Astrocyte (in vitro differentiated cells and primary cell): Measurements from ENCODE around the gene PARD3B. TPM values are rescaled to one million over a fixed set of nuclear protein-coding genes. Genes with fewer than 3 reads are reported as not detected.

ENCODE experiments used
- DNase-seq: peaks from one replicate; pipeline ENCODE4 v3.0.0-alpha.2; 2010; ENCODE audit warnings: low read depth
- FAIRE-seq: peaks from 2 replicates; lab custom pipeline; 2011; peaks lifted over from hg19 to GRCh38; lab: Jason Lieb, UNC
- H2AFZ ChIP-seq: 2 replicates; pipeline ENCODE4 v1.6.0; 2012; ENCODE audit warnings: low read depth, low read length, inconsistent platforms
- H3K27ac ChIP-seq: 2 replicates; pipeline ENCODE4 v1.5.1; 2011; ENCODE audit warnings: low read depth, low read length, inconsistent platforms
- H3K27me3 ChIP-seq: 2 replicates; pipeline ENCODE4 v1.6.0; 2011; ENCODE audit warnings: low read length, inconsistent platforms; ENCODE audit not compliant: insufficient read depth
- H3K36me3 ChIP-seq: 2 replicates; pipeline ENCODE4 v1.5.1; 2011; ENCODE audit warnings: low read length, inconsistent platforms; ENCODE audit not compliant: insufficient read depth
- H3K4me1 ChIP-seq: 2 replicates; pipeline ENCODE4 v1.5.1; 2011; ENCODE audit warnings: low read length, inconsistent platforms; ENCODE audit not compliant: insufficient read depth
- H3K4me2 ChIP-seq: 2 replicates; pipeline ENCODE4 v1.6.0; 2012; ENCODE audit warnings: low read length, inconsistent platforms
- H3K4me3 ChIP-seq: 2 replicates; pipeline ENCODE4 v1.5.1; 2011; ENCODE audit warnings: low read depth, mild to moderate bottlenecking, low read length, inconsistent platforms; ENCODE audit not compliant: insufficient read depth
- H3K79me2 ChIP-seq: 2 replicates; pipeline ENCODE4 v1.6.0; 2012; ENCODE audit warnings: mild to moderate bottlenecking, low read length, inconsistent platforms; ENCODE audit not compliant: insufficient read depth
- H3K9ac ChIP-seq: 2 replicates; pipeline ENCODE4 v1.6.0; 2012; ENCODE audit warnings: mild to moderate bottlenecking, low read length, inconsistent platforms
- H3K9me3 ChIP-seq: 2 replicates; pipeline ENCODE4 v1.5.1; 2012; ENCODE audit warnings: low read depth, mild to moderate bottlenecking, low read length, inconsistent platforms; ENCODE audit not compliant: insufficient read depth
- H4K20me1 ChIP-seq: 2 replicates; pipeline ENCODE4 v1.6.0; 2012; ENCODE audit warnings: low read length, inconsistent platforms; ENCODE audit not compliant: insufficient read depth
- H3K27ac Mint-ChIP-seq: one replicate; pipeline ENCODE4 v1.8.0; 2021; ENCODE audit warnings: mild to moderate bottlenecking, mixed read lengths; ENCODE audit not compliant: unreplicated experiment
- H3K27me3 Mint-ChIP-seq: one replicate; pipeline ENCODE4 v1.8.0; 2021; ENCODE audit warnings: low read depth, mixed read lengths; ENCODE audit not compliant: unreplicated experiment
- H3K36me3 Mint-ChIP-seq: one replicate; pipeline ENCODE4 v1.8.0; 2021; ENCODE audit warnings: low read depth, mixed read lengths; ENCODE audit not compliant: unreplicated experiment
- H3K4me1 Mint-ChIP-seq: one replicate; pipeline ENCODE4 v1.8.0; 2021; ENCODE audit warnings: low read depth, mixed read lengths; ENCODE audit not compliant: unreplicated experiment
- H3K4me3 Mint-ChIP-seq: one replicate; pipeline ENCODE4 v1.8.0; 2021; ENCODE audit warnings: mild to moderate bottlenecking, moderate library complexity, mixed read lengths; ENCODE audit not compliant: unreplicated experiment
- H3K9me3 Mint-ChIP-seq: one replicate; pipeline ENCODE4 v1.8.0; 2021; ENCODE audit warnings: mild to moderate bottlenecking, mixed read lengths; ENCODE audit not compliant: unreplicated experiment
- EZH2 ChIP-seq: IDR thresholded peaks from 2 replicates; pipeline ENCODE4 v1.6.1; 2012; ENCODE audit warnings: mild to moderate bottlenecking, low read length, inconsistent platforms; ENCODE audit not compliant: insufficient read depth
- total RNA-seq: library from RNA; stranded (reverse); gene quantifications from 2 replicates; pipeline ENCODE4 v1.2.1, GENCODE V29; 2021
- TF ChIP-seq, protein P1 (sequence below): IDR thresholded peaks from 2 replicates; pipeline ENCODE4 v1.5.1; 2011; ENCODE audit warnings: low read depth, mild to moderate bottlenecking, inconsistent platforms, low read length, moderate library complexity; ENCODE audit not compliant: insufficient read depth

PARD3B gene
- total RNA-seq, 1 donor from 2014 or later: 6.5 TPM

DNA sequence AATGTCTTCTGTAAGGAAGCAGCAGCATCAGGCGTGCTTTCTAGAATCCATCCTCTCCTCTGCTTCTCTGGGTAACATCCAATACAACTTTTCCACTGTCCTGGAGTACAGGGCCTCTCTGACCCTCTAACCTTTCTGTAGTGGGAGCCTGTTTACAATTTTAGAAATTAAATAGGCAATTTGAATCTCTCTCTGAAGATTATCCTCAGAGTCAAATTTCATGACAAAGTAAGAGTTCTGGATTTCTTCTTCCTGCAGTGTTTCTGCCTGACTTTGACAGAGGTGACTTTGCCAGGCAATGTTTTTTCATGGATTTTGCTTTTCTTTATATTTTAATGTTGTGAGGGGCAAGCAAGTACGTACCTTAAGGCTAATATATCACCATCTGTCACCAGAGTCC, 558.4 kb downstream of the PARD3B start:
- Histone ChIP-seq H4K20me1 (no peaks in the 10 kb centered on the region), H3K9me3 (no peaks in the 10 kb centered on the region), H3K79me2 (no peaks in the 10 kb centered on the region), H3K27ac (no peak overlapping the region), H3K27me3 (no peaks in the 10 kb centered on the region), H3K9ac (no peak overlapping the region), H3K4me3 (no peak overlapping the region), H3K4me2 (no peak overlapping the region), H2AFZ (no peak overlapping the region), H3K36me3 (no peaks in the 10 kb centered on the region), H3K4me1 (no peaks in the 10 kb centered on the region)
- TF ChIP-seq, protein P1, sequence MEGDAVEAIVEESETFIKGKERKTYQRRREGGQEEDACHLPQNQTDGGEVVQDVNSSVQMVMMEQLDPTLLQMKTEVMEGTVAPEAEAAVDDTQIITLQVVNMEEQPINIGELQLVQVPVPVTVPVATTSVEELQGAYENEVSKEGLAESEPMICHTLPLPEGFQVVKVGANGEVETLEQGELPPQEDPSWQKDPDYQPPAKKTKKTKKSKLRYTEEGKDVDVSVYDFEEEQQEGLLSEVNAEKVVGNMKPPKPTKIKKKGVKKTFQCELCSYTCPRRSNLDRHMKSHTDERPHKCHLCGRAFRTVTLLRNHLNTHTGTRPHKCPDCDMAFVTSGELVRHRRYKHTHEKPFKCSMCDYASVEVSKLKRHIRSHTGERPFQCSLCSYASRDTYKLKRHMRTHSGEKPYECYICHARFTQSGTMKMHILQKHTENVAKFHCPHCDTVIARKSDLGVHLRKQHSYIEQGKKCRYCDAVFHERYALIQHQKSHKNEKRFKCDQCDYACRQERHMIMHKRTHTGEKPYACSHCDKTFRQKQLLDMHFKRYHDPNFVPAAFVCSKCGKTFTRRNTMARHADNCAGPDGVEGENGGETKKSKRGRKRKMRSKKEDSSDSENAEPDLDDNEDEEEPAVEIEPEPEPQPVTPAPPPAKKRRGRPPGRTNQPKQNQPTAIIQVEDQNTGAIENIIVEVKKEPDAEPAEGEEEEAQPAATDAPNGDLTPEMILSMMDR: no peak
- no peak for TF ChIP-seq EZH2
- no peaks in the 10 kb centered on the region for H3K4me1 Mint-ChIP-seq
- no peaks in the 10 kb centered on the region for H3K36me3 Mint-ChIP-seq
- H3K9me3 Mint-ChIP-seq: no peaks in the 10 kb centered on the region
- H3K27me3 Mint-ChIP-seq: no peaks in the 10 kb centered on the region
- H3K27ac Mint-ChIP-seq: no peak overlapping the region
- no peak overlapping the region for H3K4me3 Mint-ChIP-seq
- FAIRE-seq (no peak), DNase-seq (no peak)

- Mint-ChIP-seq H3K4me1 (no peaks in the 10 kb centered on the region), H3K36me3 (no peaks in the 10 kb centered on the region), H3K27me3 (no peaks in the 10 kb centered on the region), H3K4me3 (no peak overlapping the region), H3K9me3 (peaks cover 2% of the 10 kb centered on the region), H3K27ac (no peak overlapping the region)
- no peaks in the 10 kb centered on the region for H4K20me1 ChIP-seq
- H3K4me2 ChIP-seq: no peak overlapping the region
- FAIRE-seq: no peak
- no peak overlapping the region for H3K27ac ChIP-seq
- H3K36me3 ChIP-seq: no peaks in the 10 kb centered on the region
- no peak overlapping the region for H3K9ac ChIP-seq
- no peaks in the 10 kb centered on the region for H3K79me2 ChIP-seq
- H3K9me3 ChIP-seq: no peaks in the 10 kb centered on the region
- H2AFZ ChIP-seq: no peak overlapping the region
- TF ChIP-seq, protein P1: no peak
- no peak for TF ChIP-seq EZH2
- H3K4me1 ChIP-seq: no peaks in the 10 kb centered on the region
- no peak overlapping the region for H3K4me3 ChIP-seq
- no peak for DNase-seq
- no peaks in the 10 kb centered on the region for H3K27me3 ChIP-seq
Measured at GRCh38 chr2:205107810-205108209, 562.5 kb downstream of the PARD3B start.

DNA sequence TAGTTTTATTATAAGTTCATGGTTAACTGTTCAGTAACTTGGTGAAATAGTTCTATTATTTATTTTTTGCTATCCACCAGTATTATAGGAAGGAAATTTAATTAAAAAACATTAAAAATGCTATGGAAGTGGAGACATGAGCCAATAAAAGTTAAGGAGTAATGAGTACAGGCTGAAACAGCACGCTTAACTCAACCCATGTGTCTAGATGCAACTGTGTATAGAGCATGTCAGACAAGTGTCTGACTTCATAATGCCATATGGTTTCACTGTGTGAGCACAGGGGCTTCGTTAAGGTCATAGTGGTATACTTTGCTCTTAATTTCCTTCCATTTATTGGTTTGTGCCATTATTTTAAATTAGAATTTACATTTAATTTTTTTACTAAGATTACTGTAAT, 570.2 kb downstream of the PARD3B start:
- no peaks in the 10 kb centered on the region for H3K79me2 ChIP-seq
- H3K9me3 ChIP-seq: no peaks in the 10 kb centered on the region
- H3K4me2 ChIP-seq: no peak overlapping the region
- no peaks in the 10 kb centered on the region for H3K27me3 ChIP-seq
- TF ChIP-seq EZH2: no peak
- TF ChIP-seq, protein P1: no peak
- Mint-ChIP-seq H3K27me3 (no peaks in the 10 kb centered on the region), H3K9me3 (peaks cover 2% of the 10 kb centered on the region), H3K36me3 (no peaks in the 10 kb centered on the region), H3K4me1 (no peaks in the 10 kb centered on the region), H3K4me3 (no peak overlapping the region), H3K27ac (no peak overlapping the region)
- no peaks in the 10 kb centered on the region for H3K4me1 ChIP-seq
- no peak overlapping the region for H3K9ac ChIP-seq
- DNase-seq (no peak), FAIRE-seq (no peak)
- no peak overlapping the region for H3K27ac ChIP-seq
- H3K4me3 ChIP-seq: no peak overlapping the region
- no peaks in the 10 kb centered on the region for H3K36me3 ChIP-seq
- H4K20me1 ChIP-seq: no peaks in the 10 kb centered on the region
- no peak overlapping the region for H2AFZ ChIP-seq
